ENCODE data around the gene ADAMTS18.

DNA sequence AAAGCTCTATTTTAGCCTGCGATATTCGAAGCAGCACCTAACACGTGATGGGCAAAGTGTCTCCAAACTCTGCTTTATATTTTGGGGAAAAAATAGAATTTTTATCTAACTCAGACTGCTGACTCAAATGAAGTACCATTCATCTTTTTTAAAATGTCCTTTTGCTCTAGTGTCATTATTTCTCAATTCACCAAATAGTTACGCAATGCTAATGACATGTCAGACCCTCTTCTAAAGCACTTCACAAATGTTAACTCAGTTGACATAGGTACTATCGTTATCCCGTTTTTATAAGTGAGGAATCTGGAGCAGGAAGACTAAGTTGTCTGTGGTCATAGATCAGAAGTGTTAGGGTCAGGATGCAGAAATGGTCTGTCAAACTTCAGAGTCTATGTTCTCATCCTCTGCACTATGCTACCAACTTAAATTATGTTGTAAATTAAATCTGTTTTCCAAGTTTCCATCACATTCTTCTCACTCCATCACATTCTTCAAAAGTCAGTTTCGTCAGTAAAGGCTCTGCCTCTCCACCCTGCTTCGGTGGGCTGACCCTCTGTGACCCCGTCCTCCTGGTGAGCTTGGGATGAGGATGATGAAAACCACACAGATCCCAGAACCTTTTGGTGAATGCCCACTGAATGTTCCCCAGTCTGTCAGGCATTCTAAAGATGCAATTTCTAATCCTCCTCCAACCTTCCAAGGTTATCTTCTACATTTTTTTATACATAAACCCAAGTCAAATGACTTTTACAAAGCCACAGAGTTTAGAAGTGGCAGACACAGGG, 102.8 kb downstream of the ADAMTS18 start:
- TF ChIP-seq GATA2 (IDR thresholded peaks at IDR 0.05; ENCODE audit: insufficient read depth, insufficient read length, low read depth, low read length), result no peak
- no peak for TF ChIP-seq POLR2A (IDR thresholded peaks at IDR 0.05; ENCODE audit: low read depth, low read length)
- no peak for TF ChIP-seq EZH2 (IDR thresholded peaks at IDR 0.05; ENCODE audit: borderline replicate concordance, low read depth, low read length, severe bottlenecking)
- TF ChIP-seq, protein P1, sequence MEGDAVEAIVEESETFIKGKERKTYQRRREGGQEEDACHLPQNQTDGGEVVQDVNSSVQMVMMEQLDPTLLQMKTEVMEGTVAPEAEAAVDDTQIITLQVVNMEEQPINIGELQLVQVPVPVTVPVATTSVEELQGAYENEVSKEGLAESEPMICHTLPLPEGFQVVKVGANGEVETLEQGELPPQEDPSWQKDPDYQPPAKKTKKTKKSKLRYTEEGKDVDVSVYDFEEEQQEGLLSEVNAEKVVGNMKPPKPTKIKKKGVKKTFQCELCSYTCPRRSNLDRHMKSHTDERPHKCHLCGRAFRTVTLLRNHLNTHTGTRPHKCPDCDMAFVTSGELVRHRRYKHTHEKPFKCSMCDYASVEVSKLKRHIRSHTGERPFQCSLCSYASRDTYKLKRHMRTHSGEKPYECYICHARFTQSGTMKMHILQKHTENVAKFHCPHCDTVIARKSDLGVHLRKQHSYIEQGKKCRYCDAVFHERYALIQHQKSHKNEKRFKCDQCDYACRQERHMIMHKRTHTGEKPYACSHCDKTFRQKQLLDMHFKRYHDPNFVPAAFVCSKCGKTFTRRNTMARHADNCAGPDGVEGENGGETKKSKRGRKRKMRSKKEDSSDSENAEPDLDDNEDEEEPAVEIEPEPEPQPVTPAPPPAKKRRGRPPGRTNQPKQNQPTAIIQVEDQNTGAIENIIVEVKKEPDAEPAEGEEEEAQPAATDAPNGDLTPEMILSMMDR (IDR thresholded peaks at IDR 0.05; ENCODE audit: extremely low read depth in 1 of 2, insufficient read depth in 1 of 2, low read depth in 1 of 2, low read length in 2 of 2), result no peak
- TF ChIP-seq POLR2AphosphoS5 (IDR thresholded peaks at IDR 0.05; ENCODE audit: insufficient read depth, low read depth, low read length), result no peak
- TF ChIP-seq, protein P2, sequence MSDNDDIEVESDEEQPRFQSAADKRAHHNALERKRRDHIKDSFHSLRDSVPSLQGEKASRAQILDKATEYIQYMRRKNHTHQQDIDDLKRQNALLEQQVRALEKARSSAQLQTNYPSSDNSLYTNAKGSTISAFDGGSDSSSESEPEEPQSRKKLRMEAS (IDR thresholded peaks at IDR 0.05; ENCODE audit: insufficient read depth, insufficient read length), result no peak
- TF ChIP-seq FOS (IDR thresholded peaks at IDR 0.05; ENCODE audit: borderline replicate concordance, insufficient read depth, low read length), result no peak
- no peak for TF ChIP-seq JUN (IDR thresholded peaks at IDR 0.05; ENCODE audit: borderline replicate concordance, insufficient read depth, insufficient read length, low read depth)
